AG09319 (cell line): ENCODE measurements around the gene STK33.

Experiments
- DNase-seq: peaks from one replicate; pipeline ENCODE4 v3.0.0-alpha.2; 2010; ENCODE audit warnings: low read depth; ENCODE audit errors: extremely low read depth
- TF ChIP-seq, protein P1 (sequence below): IDR thresholded peaks from 2 replicates; pipeline ENCODE4 v1.5.1; 2011; ENCODE audit warnings: low read depth, mild to moderate bottlenecking, inconsistent platforms, low read length, moderate library complexity

STK33 gene

DNA sequence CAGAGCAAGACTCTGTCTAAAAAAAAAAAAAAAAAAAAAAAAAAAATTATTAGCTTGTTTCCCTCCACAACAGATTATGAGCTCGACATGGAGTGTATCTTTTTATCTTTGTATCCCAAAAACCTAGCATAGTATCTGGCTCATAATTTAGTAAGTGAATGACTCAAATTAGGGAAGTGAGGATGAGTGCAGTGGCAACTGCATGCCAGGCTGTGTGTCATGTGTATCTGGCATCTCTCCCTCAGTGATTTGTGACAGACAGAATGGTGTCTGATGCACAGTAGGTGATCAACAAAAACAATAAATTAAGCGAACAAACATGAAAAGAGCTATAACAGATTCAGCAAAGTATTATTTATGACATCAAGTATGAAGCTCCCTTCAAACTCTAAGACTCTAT, 7.2 kb downstream of the STK33 start:
- TF ChIP-seq, protein P1, sequence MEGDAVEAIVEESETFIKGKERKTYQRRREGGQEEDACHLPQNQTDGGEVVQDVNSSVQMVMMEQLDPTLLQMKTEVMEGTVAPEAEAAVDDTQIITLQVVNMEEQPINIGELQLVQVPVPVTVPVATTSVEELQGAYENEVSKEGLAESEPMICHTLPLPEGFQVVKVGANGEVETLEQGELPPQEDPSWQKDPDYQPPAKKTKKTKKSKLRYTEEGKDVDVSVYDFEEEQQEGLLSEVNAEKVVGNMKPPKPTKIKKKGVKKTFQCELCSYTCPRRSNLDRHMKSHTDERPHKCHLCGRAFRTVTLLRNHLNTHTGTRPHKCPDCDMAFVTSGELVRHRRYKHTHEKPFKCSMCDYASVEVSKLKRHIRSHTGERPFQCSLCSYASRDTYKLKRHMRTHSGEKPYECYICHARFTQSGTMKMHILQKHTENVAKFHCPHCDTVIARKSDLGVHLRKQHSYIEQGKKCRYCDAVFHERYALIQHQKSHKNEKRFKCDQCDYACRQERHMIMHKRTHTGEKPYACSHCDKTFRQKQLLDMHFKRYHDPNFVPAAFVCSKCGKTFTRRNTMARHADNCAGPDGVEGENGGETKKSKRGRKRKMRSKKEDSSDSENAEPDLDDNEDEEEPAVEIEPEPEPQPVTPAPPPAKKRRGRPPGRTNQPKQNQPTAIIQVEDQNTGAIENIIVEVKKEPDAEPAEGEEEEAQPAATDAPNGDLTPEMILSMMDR = no peak
- DNase-seq = no peak

- TF ChIP-seq, protein P1 = no peak
- no peak for DNase-seq
These were observed 7.8 kb downstream of the STK33 start for GRCh38 chr11:8586184-8586583.

DNA sequence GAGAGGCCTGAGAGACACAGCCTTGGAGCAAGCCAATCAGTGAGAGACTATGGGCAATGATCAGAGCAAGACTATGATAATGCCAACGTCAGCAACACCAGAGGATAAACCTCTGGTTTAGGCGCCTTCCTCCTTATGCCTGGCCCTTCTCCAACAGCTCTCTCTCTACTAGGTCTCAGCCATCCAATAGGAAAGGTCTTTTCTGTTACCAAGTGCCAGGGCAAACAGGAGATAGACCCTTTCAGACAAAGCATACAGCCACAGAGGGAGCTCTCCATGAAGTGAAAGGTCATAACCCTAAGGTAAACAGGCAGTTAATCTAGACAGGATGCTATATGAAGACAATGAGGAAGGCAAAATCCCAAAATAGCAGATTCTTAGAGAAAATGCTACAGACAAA, 9.5 kb downstream of the STK33 start:
- TF ChIP-seq, protein P1 = no peak
- DNase-seq = no peak

GRCh38 chr11:8584082-8584481, 9.9 kb downstream of the STK33 start:
- TF ChIP-seq, protein P1 = no peak
- no peak for DNase-seq

DNA sequence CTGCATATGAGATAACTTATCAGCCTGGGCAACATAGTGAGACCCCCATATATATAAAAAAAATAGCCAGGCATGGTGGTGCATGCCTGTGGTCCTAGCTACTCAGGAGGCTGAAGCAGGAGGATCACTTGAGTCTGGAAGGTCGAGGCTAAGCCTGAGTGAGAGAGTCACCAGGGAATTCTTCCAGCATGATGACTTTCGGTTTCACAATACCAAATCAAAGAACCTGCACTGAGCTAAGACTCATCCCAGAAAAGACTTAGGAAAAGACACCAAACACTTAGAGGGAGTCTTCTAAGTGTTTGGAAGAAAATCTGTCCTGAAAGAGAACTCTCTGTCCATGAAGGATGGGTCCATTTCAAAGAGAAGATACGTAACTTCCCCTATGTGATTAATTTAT, 12.7 kb downstream of the STK33 start:
- DNase-seq = no peak
- TF ChIP-seq, protein P1 = no peak

DNA sequence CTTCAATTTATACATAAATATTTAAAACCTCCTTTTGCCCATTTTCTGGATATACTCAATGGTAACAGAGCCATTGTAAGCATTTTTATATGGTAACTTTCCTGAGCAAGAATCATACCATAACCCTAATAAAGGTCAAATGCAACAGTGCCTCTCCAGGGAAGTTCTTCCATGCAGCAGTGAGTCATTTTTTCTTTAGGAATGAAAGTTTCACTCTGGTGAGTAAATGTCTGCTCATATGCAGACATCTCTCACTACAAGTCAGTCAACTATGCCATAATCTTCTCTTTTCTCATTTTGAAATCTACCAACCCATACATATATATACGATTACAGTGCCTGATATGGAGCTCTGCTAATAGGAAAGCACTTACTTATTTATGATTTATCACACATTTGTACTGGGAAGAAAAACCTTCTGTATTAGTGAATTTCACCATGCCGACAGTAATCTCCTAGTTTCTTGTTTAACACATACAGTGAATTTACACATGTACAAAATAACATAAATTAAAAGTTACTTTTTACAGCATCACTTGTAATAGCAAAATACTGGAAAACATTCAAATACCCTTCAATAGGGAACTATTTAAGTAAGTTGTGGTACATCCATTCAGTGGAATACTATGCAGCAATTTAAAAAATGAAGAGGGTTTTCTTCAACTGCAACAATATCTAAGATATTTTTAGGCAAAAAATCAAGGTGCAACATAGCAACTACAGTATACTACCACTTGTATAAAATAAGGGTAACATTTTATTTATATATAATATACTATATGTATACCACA, 16.0 kb downstream of the STK33 start:
- TF ChIP-seq, protein P1 = no peak
- DNase-seq = no peak

GRCh38 chr11:8574798-8575197, 19.2 kb downstream of the STK33 start:
- no peak for DNase-seq
- TF ChIP-seq, protein P1 = no peak
